Mesenchymal stem cell (in vitro differentiated cells and primary cell): ENCODE measurements around the gene FLYWCH1.

Source experiments
- DNase-seq: peaks from one replicate; pipeline ENCODE4 v3.0.0-alpha.2; 2013
- H2AFZ ChIP-seq: one replicate; pipeline ENCODE4 v1.6.1; 2013; ENCODE audit warnings: low read depth, mild to moderate bottlenecking, control low read depth, inconsistent platforms, low read length, moderate library complexity
- H2AK5ac ChIP-seq: 2 replicates; pipeline ENCODE4 v1.6.1; 2013; ENCODE audit warnings: low read length, moderate library complexity, mild to moderate bottlenecking, inconsistent platforms; ENCODE audit not compliant: severe bottlenecking
- H2BK120ac ChIP-seq: one replicate; pipeline ENCODE4 v1.6.1; 2013; ENCODE audit warnings: low read depth, mild to moderate bottlenecking, inconsistent platforms, low read length, moderate library complexity
- H2BK12ac ChIP-seq, 2 experiments: one replicate each; pipeline ENCODE4 v1.6.1; 2013; ENCODE audit warnings: inconsistent platforms in 2 of 2, low read length in 2 of 2, mild to moderate bottlenecking in 2 of 2, moderate library complexity in 2 of 2, control low read depth in 1 of 2
- H2BK15ac ChIP-seq: one replicate; pipeline ENCODE4 v1.6.1; 2013; ENCODE audit warnings: mild to moderate bottlenecking, low read depth, inconsistent platforms; ENCODE audit not compliant: poor library complexity, severe bottlenecking
- H2BK5ac ChIP-seq: 2 replicates; pipeline ENCODE4 v1.6.1; 2013; ENCODE audit warnings: low read depth, mild to moderate bottlenecking, low read length, control low read depth, inconsistent platforms; ENCODE audit not compliant: poor library complexity, severe bottlenecking
- H3K14ac ChIP-seq, 2 experiments: one replicate each; pipeline ENCODE4 v1.6.1; 2013; ENCODE audit warnings: inconsistent platforms in 2 of 2, low read length in 2 of 2, control low read depth in 1 of 2, mild to moderate bottlenecking in 1 of 2, moderate library complexity in 1 of 2
- H3K18ac ChIP-seq, 2 experiments: one replicate each; pipeline ENCODE4 v1.6.1; 2013; ENCODE audit warnings: inconsistent platforms in 2 of 2, low read length in 2 of 2, control low read depth in 1 of 2, low read depth in 1 of 2, mild to moderate bottlenecking in 1 of 2
- H3K23ac ChIP-seq, 2 experiments: one replicate each; pipeline ENCODE4 v1.6.1; 2013; ENCODE audit warnings: inconsistent platforms in 2 of 2, low read length in 2 of 2, mild to moderate bottlenecking in 2 of 2, moderate library complexity in 2 of 2, control low read depth in 1 of 2
- H3K27ac ChIP-seq: 2 replicates; pipeline ENCODE4 v1.5.1; 2013; ENCODE audit warnings: mild to moderate bottlenecking, moderate library complexity, low read length, control low read depth, inconsistent platforms; ENCODE audit not compliant: poor library complexity, severe bottlenecking
- H3K27me3 ChIP-seq, 2 experiments: 2 replicates each; pipeline versions ENCODE4 v1.6.1 to v1.7.0; 2013; ENCODE audit warnings: low read length in 2 of 2, mild to moderate bottlenecking in 2 of 2, moderate library complexity in 2 of 2, control low read depth in 1 of 2, inconsistent platforms in 1 of 2; ENCODE audit not compliant: control insufficient read depth in 1 of 2, insufficient read depth in 1 of 2
- H3K36me3 ChIP-seq, 2 experiments: 2 replicates each; pipeline versions ENCODE4 v1.6.1 to v1.7.0; 2013; ENCODE audit warnings: low read length in 2 of 2, control low read depth in 1 of 2, inconsistent platforms in 1 of 2, low read depth in 1 of 2, mild to moderate bottlenecking in 1 of 2; ENCODE audit not compliant: insufficient read depth in 2 of 2, control insufficient read depth in 1 of 2
- H3K4ac ChIP-seq, 2 experiments: one replicate each; pipeline ENCODE4 v1.6.1; 2013; ENCODE audit warnings: inconsistent platforms in 2 of 2, low read length in 2 of 2, mild to moderate bottlenecking in 2 of 2, moderate library complexity in 2 of 2, control low read depth in 1 of 2, low read depth in 1 of 2
- H3K4me1 ChIP-seq: 2 replicates; pipeline ENCODE4 v1.6.1; 2013; ENCODE audit warnings: low read depth, low read length, control low read depth; ENCODE audit not compliant: control insufficient read depth, insufficient read depth
- H3K4me2 ChIP-seq: 2 replicates; pipeline ENCODE4 v1.6.1; 2013; ENCODE audit warnings: low read length, mild to moderate bottlenecking, inconsistent platforms; ENCODE audit not compliant: poor library complexity, severe bottlenecking
- H3K4me3 ChIP-seq, 2 experiments: 2 replicates each; pipeline versions ENCODE4 v1.5.1 to v1.7.0; 2013; ENCODE audit warnings: low read length in 2 of 2, mild to moderate bottlenecking in 2 of 2, control low read depth in 1 of 2, low read depth in 1 of 2; ENCODE audit not compliant: insufficient read depth in 1 of 2
- H3K79me1 ChIP-seq: replicated peaks from 2 replicates; pipeline ENCODE4 v1.6.1; 2013; ENCODE audit warnings: mild to moderate bottlenecking, control low read depth, low read length, inconsistent platforms; ENCODE audit not compliant: poor library complexity, severe bottlenecking
- H3K9ac ChIP-seq: 2 replicates; pipeline ENCODE4 v1.7.0; 2013; ENCODE audit warnings: mild to moderate bottlenecking, low read length, moderate library complexity
- H3K9me3 ChIP-seq: 2 replicates; pipeline ENCODE4 v1.7.0; 2013; ENCODE audit warnings: mild to moderate bottlenecking, low read length; ENCODE audit not compliant: control insufficient read depth
- H4K8ac ChIP-seq: one replicate; pipeline ENCODE4 v1.6.1; 2013; ENCODE audit warnings: inconsistent platforms, mild to moderate bottlenecking, low read length, moderate library complexity
- H4K91ac ChIP-seq: one replicate; pipeline ENCODE4 v1.6.1; 2013; ENCODE audit warnings: mild to moderate bottlenecking, low read length, inconsistent platforms
- WGBS: methylation state at CpG from one replicate; pipeline ENCODE4 v1.1.7; 2013; ENCODE audit warnings: mixed read lengths; 5-methylcytosine and 5-hydroxymethylcytosine counted together

Gene FLYWCH1

GRCh38 chr16:2879854-2880508 is 31.8 kb upstream of the FLYWCH1 start:
- 65% methylated on average over 6 of the region's 6 CpGs for WGBS
- Histone ChIP-seq H2BK15ac (no peak overlapping the region), H3K27me3 (no peaks in the 10 kb centered on the region), H2BK12ac (no peak overlapping the region), H3K36me3 (peaks cover 0 to 3% of the 10 kb centered on the region in 2 experiments), H2AFZ (no peak overlapping the region), H3K14ac (no peak overlapping the region), H3K4me3 (no peak overlapping the region), H3K9me3 (no peaks in the 10 kb centered on the region), H3K18ac (no peak overlapping the region), H3K9ac (no peak overlapping the region), H3K23ac (no peak overlapping the region), H2BK120ac (no peak overlapping the region), H3K79me1 (peaks cover 3% of the 10 kb centered on the region), H2BK5ac (no peak overlapping the region), H4K8ac (no peak overlapping the region), H3K27ac (no peak overlapping the region), H3K4me1 (peaks cover 14% of the 10 kb centered on the region), H3K4ac (no peak overlapping the region), H3K4me2 (no peak overlapping the region), H4K91ac (no peak overlapping the region), H2AK5ac (no peak overlapping the region)
- no peak for DNase-seq

- Histone ChIP-seq H3K18ac (peak overlapping the region; percentile 75 to 81), H3K27me3 (no peaks in the 10 kb centered on the region), H2AFZ (peak overlapping the region; percentile 93)
Observed at GRCh38 chr16:2881783-2882649, 29.7 kb upstream of the FLYWCH1 start.

GRCh38 chr16:2882650-2883457 is 28.9 kb upstream of the FLYWCH1 start, which contains the start of gene FLYWCH2:
Gene FLYWCH2 (plus strand): TSS chr16:2883215. CDS start chr16:2896450, 13,235 bp downstream.
- Histone ChIP-seq H3K9ac (peak within 1 kb of the TSS; percentile 94), H3K18ac (peak within 1 kb of the TSS; percentile 85 to 99), H3K4me2 (peak within 1 kb of the TSS; percentile 97), H3K27me3 (no peaks in the 10 kb centered on the region), H2AFZ (peak within 1 kb of the TSS; percentile 93), H3K4me3 (peak within 1 kb of the TSS; percentile 82 to 95), H2BK120ac (peak within 1 kb of the TSS; percentile 98), H4K91ac (peak within 1 kb of the TSS; percentile 91), H3K4me1 (peaks cover 14% of the 10 kb centered on the region), H3K14ac (peak within 1 kb of the TSS; percentile 25 to 87), H3K36me3 (peaks cover 0 to 3% of the 10 kb centered on the region in 2 experiments), H2BK12ac (peak within 1 kb of the TSS in 1 of 2 experiments; percentile 59), H3K27ac (peak within 1 kb of the TSS; percentile 87), H3K9me3 (no peaks in the 10 kb centered on the region), H3K23ac (peak within 1 kb of the TSS in 1 of 2 experiments; percentile 94), H3K79me1 (peaks cover 8% of the 10 kb centered on the region), H2BK15ac (no peak within 1 kb of the TSS), H3K4ac (peak within 1 kb of the TSS; percentile 57 to 87), H4K8ac (peak within 1 kb of the TSS; percentile 91), H2AK5ac (no peak within 1 kb of the TSS), H2BK5ac (peak within 1 kb of the TSS; percentile 84)
- under 1% methylated on average over 68 of the region's 73 CpGs for WGBS
- DNase-seq, result peak; percentile 100

More at GRCh38 chr16:2881783-2882649, 29.7 kb upstream of the FLYWCH1 start:
- no peak overlapping the region for H2AK5ac ChIP-seq
- H2BK15ac ChIP-seq, result no peak overlapping the region
- H3K4me2 ChIP-seq, result peak overlapping the region; percentile 97
- peaks cover 14% of the 10 kb centered on the region for H3K4me1 ChIP-seq
- no peak overlapping the region for H3K27ac ChIP-seq
- H2BK5ac ChIP-seq, result no peak overlapping the region
- H4K91ac ChIP-seq, result peak overlapping the region; percentile 57
- peaks cover 0 to 3% of the 10 kb centered on the region in 2 experiments for H3K36me3 ChIP-seq
- peak overlapping the region; percentile 98 for H2BK120ac ChIP-seq
- peak; percentile 40 for DNase-seq
- H3K9me3 ChIP-seq, result no peaks in the 10 kb centered on the region
- peak overlapping the region; percentile 74 for H4K8ac ChIP-seq
- H2BK12ac ChIP-seq, result peak overlapping the region in 1 of 2 experiments; percentile 31
- H3K14ac ChIP-seq, result peak overlapping the region in 1 of 2 experiments; percentile 75
- peak overlapping the region; percentile 94 for H3K9ac ChIP-seq
- peak overlapping the region; percentile 64 to 82 for H3K4me3 ChIP-seq
- no peak overlapping the region for H3K23ac ChIP-seq
- 19% methylated on average over 51 of the region's 52 CpGs for WGBS
- peaks cover 5% of the 10 kb centered on the region for H3K79me1 ChIP-seq
- H3K4ac ChIP-seq, result peak overlapping the region in 1 of 2 experiments; percentile 82
